AG20443 (cell line): ENCODE results near the gene MFAP4.
A peak's percentile ranks its signal among the peaks of the same experiment; 100 is the strongest.

Source experiments
- DNase-seq: peaks from one replicate; pipeline ENCODE4 v3.0.0; 2012; ENCODE audit warnings: low spot score, mixed read lengths

The MFAP4 gene

DNA sequence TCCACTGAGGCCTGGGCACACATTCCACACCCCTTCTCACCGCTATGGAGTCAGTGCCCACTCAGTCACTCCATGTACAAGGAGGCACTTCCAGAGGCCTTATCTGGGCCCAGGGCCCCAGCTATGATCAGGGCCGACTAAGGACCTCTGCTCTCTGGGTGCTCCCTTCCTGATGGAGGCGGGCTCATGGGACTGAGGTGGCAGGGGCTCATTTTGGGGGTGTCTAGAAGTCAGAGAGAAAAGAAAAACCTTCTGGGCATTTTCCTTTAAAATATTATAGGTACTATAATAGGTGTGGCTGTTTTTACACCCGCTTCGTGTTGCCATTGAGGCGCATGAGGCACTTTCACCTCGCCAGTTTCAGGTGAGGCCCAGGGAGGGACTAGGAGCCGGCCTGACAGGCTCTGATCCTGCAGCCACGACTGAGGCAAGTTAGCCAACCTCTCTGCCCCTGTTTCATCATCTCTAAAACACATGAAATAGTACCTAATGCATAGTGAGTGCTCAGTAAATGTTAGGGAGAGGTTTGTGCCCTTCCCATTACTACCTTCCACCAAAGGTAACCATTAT lies 38.8 kb downstream of the MFAP4 start:
- DNase-seq = no peak

DNA sequence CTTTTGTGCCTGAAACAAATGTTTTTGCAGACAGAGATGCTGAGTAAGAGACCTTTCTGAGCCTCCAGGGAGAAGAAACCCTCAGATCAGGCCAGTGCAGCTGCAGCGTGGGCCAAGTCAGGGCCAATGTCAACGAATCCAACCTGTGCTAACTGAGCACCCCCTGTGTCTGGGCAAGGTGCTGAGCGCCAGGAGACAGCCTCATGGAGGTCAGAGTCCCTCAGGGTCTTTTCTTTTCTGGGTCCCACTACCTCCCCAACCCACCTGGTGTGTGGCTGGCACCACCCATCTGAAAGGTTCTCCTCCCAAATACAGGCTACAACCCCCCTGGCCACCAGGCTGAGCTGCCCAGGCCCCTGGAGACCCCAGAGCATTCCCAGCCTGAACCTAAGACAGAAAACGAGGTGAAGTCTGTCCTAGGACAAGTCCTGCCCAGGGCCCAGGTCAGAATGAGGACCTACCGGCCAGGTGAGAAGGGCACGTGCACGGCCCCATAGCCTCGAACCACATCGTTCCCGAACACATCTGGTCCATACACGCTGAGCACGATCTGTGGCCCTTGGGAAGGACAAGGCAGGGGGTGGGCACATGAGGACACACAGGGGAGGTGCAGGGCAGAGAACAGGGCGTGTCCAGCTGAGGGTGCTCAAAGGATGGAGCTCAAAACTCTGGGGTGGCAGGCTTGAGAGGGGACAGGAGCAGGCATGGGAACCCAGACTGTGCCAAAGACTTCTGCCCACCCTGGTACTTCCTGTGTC lies 39.5 kb downstream of the MFAP4 start:
- DNase-seq = no peak

GRCh38 chr17:19346351-19347255 lies 40.4 kb downstream of the MFAP4 start:
- DNase-seq = peak; percentile 84

DNA sequence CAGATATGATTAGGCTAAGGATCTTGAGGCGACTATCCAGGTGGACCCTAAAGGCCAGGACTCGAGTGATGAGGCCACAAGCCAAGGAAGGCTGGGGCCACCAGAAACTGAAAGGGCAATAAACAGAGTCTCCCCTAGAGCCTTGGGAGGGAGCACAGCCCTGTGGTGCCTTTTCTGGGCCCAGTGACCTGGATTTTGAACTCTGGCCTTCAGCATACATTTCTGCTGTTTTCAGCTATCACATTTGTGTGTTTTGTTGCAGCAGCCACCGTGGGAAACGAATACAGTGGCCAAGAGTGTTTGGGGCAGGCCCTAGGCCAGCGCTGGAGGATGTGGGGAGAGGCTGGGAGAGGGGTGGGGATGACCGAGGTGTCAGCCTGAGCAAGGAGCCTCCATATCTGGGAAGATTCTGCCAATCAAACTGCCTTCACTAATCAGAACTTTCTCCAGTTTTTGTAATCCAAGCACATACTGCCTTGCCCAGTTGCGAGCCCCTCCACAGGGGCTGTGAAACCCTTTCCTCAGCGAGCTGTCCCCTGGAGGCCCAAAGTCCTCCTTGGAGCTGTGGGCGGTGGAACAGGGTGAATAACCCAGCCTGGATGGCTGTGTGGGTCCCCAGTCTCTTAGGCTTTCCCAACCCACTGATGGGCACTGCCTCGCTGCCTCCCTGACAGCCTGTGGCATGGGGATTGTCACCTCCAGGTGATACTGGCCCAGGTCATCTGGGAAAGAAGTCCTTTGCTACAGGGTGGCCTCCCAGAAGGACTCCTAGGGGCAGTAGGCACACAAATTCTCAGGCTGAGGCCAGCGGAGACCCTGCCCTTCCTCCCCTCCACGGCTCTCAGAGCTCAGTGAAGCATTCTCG lies 41.3 kb downstream of the MFAP4 start:
- DNase-seq = no peak

DNA sequence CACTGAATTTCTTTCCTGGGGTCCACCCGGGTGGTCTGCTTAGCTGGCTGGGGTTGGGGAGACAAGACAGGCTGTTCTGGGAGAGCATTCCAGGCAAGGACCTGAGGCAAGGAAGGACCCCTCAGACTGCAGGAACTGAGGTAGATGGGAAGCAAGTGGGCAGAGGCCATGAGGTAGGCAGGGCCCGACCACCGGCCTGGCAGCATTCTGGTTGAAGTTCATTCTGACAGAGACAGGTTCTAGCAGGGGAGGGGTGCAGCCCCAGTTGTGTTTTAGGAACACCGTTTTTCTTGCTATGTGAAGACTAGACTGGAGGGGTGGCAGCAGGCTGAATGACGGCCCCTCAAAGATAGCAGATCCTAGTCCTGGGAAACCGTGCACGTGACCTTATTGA lies 41.9 kb downstream of the MFAP4 start:
- no peak for DNase-seq

GRCh38 chr17:19344311-19345066 lies 42.5 kb downstream of the MFAP4 start:
- DNase-seq = no peak

- DNase-seq = no peak
Observed at GRCh38 chr17:19343671-19344151, 43.3 kb downstream of the MFAP4 start.

DNA sequence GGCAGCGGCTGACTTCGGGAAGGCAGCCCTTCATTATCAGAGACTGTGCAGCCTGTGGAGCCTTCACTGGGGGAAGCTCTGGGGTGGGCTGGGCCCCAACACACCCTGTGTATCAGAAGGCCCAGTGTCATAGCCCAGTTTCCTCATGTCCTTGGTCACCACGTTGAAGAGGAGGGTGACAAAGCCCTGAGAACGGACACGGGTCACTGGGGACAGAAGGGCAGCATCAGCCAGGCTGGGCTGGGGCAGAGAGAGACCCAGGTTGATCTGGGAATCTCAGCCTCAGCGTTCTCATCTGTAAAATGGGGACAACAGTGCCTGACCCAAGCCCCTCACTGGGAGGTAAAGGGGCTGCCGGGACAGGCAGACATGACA lies 43.7 kb downstream of the MFAP4 start:
- no peak for DNase-seq

GRCh38 chr17:19342611-19343255 lies 44.3 kb downstream of the MFAP4 start:
- no peak for DNase-seq

DNA sequence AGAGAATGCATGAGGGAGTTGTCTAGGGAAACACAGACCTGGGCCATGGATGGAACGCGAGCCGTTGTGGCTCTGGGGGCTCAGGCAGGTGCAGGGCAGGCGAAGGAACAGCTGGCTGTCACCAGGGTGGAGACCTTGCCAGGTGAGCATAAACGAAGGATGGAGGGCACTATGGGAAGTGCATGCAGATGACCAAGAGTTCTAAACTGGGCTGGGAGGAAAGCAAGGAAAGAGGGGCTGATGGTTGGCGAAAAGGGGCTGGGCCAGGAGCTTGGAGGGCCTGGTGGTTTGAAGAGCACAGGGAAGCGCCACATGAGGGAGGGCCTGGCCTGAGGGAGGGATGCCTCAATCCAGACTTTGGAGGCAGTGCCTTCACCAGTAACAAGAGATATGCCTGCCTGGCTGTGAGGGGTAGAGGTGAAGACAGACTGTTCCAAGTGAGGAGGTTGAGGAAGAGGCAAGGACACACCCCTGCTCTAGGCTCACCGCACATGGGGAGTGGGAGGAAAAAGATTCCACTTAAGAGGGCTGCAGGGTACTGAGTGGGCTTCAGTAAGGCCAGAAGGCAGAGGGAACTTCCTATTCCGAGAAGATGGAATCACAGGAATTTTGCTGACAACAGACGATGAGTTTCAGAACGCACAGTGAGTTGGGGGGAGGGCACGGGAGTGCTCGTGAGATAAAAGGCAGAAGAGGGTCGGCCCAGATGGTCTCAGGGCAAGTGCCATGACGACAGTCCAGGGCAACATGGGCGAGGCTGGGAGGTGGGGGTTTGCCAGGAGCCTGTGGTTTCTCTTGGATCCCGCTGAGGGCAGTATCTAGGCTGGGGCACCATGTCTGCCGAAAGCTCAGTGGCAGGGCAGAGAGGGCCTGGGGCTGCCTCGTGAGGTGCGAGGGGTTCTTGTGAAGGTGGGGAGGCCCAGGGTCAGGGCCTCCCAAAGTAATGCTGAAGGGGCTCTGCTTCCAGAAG lies 45.1 kb downstream of the MFAP4 start:
- DNase-seq = peak; percentile 60

- DNase-seq = no peak
Observed at GRCh38 chr17:19341211-19341631, 45.8 kb downstream of the MFAP4 start.

DNA sequence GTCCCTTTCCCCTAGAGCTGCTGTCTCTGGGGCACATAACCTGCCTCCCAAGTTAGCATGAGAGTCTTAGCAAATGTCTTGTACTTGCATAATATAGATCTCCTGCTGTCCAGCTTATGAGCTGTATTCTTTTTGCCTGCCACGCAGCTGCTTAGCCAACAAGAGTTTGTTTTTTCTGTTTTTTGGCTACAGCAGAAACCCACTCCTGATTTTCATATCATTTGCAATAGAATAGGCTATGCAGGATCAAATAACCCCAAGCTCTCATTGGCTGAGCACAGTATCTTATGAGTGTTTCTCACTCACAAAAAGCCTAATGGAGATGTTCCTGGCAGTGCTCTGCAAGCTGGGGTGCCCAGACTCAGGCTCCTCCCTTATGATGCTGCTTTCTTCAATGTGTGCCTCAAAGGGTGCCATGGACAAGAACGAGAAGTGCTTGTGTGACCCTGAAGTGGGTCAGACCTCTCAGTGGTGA lies 47.6 kb downstream of the MFAP4 start:
- DNase-seq = no peak

DNA sequence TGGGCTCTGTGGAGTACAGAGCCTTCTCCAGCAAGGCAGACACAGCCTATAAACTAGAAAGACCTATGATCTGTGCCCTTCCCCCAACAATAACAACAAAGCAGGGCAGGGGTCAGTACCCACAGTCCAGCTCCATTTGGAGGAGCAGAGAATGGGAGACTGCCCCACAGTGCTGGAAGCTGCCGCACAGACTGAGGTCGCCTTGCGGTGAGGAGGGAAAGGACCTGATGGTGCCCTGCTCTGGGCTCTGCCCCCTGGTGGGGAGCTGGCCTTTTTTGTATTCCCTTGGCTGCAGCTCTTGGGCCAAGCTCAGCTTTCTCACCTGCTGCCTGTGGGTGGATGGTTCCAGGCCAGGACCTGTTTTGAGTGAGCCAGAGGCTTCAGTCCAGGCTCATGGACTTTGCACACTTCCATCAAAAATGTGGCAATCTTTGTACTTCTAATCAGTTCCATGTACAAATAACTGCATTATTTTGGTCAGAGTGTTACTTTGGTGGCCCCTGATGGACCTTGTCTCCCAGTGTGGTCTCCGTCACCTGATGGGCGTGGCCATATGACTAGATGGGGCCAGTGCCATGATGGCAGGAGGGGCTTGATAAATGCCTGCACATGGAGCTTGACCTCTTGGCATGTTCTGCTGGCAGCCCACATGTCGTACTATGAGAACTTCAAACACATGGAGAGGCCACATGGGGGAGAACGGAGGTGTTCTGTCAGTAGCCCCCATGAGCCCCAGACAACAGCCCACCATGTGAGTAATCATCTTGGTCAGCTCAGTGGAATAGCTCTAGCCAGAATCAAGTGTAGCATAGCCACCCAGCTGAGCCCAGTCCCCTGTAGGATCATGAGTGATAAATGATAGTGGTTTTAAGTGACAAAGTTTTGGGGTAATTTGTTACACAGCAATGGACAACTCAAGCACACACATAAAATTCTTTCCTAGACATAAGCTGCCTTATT lies 48.7 kb downstream of the MFAP4 start:
- peak; percentile 39 for DNase-seq

- DNase-seq = no peak
Observed at GRCh38 chr17:19337712-19338023, 49.3 kb downstream of the MFAP4 start.

GRCh38 chr17:19336938-19337711 lies 49.9 kb downstream of the MFAP4 start:
- no peak for DNase-seq

GRCh38 chr17:19335951-19336631 lies 50.9 kb downstream of the MFAP4 start:
- DNase-seq = no peak

GRCh38 chr17:19334331-19334730 lies 52.7 kb downstream of the MFAP4 start:
- no peak for DNase-seq
